NAMALWA (cell line): Measurements from ENCODE around the gene LIG1.
"Not testable (repeated sequence)": the region's sequence is repeated elsewhere in the genome, so short reads cannot be mapped to it uniquely, and the experiment has no call there.

Source experiments
- DNase-seq: peaks from one replicate; pipeline ENCODE4 v3.0.0-alpha.2; 2015; ENCODE audit warnings: low spot score

Gene LIG1

DNA sequence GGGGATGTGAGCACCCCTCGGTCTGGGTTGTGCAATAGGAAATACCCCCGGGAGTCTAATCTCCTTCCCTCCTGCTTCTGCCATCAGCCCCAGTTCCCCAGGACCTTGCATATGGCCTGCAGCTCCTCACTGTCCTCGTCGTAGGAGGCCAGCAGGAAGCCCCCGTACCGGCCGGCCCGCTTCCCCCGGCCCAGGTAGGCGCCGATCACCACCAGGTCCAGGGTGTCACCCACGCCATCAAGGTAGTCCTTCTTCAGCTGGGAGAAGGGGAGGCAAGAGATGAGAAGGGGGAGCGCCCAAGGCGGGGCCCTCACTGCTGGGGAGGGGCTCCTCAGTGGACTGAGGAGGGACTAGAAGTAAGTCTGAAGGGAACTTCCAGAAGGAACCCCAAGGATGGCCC lies 49.1 kb downstream of the LIG1 start:
- no peak for DNase-seq

DNA sequence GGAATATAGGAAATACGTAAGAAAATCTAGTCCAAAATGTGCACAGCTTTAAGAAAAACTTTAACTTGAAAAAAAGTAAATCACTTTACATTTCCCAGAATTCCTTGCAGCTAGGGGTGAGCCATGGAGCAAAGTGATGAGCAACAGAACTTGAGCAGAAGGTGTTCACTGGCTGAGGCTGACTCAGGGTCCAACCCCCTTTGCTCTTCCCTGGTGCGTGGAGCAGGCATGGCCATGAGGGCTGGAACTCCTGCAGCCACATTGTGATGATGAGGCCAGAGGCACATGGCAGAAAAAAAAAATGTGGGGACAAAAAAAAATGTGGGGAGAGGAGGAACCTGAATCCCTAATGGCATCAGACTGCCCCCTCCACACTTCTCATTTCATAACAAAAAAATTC lies 49.6 kb downstream of the LIG1 start:
- DNase-seq, result no peak

DNA sequence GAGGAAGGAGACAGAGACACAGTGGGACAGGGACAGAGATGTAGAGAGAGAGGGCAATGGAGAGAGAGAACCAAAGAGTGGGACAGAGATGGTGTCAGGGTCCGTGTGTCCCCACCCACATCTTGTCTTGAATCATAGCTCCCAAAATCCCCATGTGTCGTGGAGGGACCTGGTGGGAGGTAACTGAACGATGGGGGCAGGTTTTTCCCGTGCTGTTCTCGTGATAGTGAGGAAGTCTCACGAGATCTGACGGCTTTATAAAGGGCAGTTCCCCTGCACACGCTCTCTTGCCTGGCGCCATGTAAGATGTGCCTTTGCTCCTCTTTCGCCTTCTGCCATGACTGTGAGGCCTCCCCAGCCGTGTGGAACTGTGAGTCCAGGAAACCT lies 52.0 kb downstream of the LIG1 start:
- no peak for DNase-seq

DNA sequence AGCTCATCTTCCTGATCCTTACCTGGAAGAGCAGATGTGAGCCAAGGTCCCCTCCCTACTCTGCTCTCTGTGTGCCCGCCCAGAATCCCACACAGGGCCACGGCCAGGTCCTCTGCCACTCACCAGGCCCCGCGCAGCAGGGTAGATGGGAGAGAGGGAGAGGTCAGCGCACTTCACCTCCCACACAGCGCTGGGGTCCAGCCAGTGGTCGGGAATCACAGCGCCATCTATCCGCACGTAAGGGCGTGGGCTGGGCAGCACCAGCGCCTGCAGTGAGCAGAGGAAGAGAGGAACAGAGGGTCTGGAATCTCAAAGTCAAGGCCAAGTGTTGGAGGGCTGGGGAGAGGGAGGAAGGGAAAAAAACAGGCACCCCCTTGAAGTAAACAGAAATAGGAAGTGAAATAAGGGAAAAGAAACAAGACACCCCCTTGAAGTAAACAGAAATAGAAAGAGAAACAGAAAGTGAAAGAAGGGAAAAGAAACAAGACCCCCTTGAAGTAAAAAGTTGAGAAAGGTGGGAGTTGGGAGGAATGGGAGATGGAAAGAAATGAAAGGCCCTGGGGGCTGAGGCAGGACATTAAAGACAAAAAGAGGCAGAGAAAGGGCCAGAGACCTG lies 52.5 kb downstream of the LIG1 start:
- DNase-seq, result peak; percentile 24

DNA sequence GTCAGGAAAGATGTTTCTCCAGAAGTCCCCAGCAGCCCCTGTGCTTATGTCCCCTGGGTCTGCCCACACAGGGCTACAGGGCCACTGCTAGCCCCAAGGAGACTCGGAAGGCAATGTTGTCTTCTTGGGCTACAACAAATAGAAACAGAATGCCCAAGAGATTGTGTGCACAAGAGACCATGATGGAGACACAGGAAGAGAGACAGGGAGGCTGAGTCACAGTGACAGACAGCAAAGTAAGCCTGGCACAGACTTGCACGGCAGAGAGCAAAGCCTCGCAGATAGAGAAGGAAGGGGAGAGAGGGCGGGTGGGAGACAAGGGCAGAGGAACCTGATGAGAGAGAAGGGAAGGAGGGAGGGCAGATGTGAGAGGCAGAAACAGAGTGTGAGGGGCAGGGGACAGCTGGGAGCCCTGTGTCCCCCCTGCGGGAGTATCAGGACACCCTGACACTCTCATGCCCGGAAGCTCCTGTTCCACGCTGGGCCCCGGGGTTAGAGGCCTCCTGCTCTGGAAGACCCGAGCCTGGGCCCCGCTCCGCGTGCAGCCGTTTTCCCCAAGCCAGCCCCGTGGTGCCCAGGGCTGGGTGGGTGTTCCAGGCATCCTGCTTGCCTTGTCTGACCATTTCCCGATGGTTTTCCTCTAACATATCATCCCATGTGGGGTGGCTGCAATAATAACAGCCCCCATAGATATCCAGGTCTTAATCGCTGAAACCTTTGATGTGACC lies 56.8 kb downstream of the LIG1 start:
- no peak for DNase-seq

DNA sequence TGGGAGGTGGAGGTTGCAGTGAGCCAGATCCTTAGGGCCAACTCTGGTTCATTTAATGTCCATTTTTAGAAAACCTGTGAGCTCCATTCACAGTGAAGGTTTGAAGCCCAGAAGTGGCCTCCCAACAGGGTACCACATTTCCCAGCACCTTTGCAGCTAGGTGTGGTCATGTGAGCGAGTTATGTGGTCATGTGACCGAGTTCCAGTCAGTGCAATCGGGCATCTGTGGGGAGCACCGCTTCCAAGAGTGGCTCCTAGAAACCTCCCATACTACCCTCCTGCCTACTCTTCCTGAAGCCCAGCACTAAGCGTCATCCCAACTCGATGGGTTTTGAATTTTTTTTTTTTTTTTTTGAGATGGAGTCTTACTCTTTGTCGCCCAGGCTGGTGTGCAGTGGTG lies 58.9 kb downstream of the LIG1 start:
- no peak for DNase-seq

DNA sequence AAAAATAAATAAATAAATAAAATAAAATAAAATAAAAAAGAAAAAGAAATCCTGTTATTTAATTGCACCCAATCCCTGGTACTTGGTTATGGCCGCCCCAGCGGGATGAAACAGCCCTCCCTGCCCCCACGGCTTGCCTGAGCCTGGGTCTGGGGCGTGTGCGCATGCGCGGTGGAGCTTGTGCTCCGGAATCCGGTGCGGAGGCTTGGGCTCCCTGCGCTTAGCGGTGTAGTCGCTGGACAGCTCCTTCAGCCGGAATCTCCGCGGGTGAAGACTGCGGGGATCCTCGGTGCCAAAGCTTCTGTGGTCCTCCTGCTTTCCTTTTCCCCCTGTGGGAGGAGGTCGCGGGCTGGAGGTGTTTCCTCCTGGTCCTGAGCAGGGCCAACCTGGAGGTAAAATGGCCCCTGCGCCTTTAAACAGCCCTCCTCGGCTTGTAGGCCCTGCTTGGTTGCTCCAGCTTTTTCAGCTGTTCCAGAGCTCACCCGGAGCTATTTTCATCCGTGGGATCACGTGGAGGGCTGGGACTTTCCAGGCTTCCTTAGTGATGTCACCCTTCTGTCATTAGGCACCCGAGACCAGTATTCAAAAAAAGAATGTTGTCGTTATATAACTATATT lies 59.7 kb downstream of the LIG1 start, which contains the start of gene PLA2G4C:
Gene PLA2G4C (minus strand): TSS at position 468 of the 617 bp plus-strand sequence. CDS start 4,288 bp downstream, outside the sequence.
- peak; percentile 80 for DNase-seq

DNA sequence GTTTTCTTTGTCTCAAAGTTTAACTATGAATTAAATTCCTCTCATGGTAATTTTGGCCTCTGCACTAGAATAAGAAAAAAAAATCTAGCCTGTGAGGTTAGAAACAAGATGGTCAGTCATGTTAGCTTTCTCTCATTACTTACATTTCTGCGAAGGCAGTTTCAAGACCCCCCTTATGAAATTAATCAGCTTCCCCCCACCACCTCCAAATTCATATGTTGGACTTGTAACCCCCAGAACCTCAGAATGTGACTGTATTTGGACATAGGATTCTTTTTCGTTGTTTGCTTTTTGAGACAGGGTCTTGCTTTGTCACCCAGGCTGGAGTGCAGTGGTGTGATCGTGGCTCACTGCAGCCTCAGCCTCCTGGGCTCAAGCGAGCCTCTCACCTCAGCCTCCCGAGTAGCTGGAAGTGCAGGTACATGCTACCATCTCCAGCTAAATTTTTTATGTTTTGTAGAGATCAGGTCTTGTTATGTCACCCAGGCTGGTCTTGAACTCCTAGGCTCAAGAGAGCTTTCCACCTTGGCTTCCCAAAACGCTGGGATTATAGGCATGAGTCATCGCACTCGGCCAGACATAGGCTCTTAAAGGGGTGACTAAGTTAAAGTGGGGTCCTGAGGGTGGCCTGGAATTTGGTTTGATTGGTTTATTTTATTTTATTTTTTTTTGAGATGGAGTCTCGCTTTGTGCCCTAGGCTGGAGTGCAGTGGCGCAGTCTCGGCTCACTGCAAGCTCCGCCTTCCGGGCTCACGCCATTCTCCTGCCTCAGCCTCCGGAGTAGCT lies 61.0 kb downstream of the LIG1 start:
- no peak for DNase-seq

DNA sequence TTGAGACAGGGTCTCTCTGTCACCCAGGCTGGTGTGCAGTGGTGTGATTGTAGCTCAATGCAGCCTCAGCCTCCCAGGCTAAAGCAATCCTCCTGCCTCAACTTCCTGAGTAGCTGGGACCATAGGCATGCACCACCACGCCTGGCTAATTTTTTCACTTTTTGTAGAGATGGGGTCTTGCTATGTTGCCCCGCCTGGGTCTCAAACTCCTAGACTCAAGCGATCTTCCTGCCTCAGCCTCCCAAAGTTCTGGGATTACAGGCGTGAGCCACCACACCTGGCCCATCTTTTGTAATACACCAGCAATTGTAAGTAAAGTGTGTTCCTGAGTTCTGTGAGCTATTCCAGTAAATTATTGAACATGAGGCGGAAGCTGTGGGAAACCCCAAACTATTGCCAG lies 66.2 kb downstream of the LIG1 start:
- DNase-seq, result no peak

DNA sequence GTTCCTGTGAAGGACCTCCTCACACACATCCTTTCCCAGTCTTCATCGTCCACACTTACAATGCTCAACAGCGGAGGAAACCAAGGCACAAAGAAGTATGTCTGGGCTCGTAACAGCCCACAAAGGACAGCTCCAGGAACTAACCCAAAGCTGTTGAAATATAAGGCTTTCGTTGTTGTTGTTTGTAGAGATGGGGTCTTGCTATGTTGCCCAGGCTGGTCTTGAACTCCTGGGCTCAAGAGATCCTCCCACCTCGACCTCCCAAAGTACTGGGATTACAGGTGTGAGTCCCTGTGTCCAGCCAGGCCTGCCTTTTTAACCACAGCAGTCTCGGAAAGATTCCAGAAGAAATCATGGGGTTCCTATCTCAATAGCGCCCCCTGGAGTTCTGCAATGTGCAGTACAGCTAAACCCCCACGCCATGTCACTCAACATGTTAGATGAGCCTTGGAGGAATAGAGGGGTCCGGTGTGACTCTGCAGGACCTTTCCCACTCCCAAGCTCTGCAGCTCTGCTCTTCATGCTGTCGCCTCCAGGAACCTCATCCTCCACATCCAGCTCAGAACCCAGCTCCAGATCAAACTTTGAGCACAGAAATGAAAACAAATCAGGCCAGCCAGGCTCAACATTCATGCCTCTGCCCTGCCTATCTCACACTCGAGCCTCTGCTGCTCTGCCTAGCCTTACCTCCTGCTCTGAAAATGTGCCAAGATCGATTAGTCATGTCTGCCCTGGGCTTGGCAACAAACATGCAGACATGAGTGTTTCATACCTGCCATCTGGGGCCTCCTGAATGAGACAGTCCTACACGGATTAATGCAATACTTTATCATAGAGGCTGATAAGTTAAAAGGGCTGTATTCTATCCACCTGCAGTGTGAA lies 67.0 kb downstream of the LIG1 start:
- DNase-seq, result peak; percentile 66

DNA sequence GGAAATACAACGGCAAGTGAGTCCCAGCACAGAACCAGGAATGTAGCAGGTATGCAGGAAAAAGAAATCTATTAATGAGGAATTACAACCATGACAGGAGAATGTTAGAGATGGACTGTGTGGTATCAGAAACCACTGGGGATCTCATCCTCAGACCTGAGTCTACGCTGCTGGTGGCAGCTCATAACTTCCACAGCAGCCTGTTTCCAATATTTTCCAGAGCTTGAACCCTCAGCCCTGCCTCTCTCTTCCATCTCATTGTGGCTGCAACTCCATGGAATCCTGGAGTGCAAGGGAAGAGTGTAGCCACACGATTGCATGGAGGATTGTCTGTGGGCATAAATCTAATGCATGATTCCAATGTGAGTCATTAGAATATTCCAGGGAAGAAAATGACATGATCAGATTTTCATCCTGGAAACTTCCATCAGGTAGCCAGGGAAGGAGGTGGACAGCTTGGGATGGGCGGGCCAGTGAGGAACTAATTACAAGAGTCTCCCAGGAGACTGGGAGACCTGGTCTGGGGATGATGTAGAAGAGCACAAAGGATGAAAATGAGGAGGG lies 74.5 kb downstream of the LIG1 start:
- DNase-seq, result no peak

DNA sequence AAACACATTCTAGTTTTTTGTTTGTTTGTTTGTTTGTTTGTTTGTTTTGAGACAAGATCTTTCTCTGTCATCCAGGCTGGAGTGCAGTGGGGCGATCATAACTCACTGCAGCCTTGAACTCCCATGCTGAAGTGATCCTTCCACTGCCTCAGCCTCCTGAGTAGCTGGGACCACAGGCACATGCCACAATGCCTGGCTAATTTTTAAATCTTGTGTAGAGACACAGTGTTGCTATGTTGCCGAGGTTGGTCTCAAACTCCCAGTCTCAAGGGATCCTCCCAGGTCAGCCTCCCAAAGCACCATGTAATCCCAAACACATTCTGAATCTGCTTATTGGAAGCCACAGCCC lies 75.3 kb downstream of the LIG1 start:
- no peak for DNase-seq

DNA sequence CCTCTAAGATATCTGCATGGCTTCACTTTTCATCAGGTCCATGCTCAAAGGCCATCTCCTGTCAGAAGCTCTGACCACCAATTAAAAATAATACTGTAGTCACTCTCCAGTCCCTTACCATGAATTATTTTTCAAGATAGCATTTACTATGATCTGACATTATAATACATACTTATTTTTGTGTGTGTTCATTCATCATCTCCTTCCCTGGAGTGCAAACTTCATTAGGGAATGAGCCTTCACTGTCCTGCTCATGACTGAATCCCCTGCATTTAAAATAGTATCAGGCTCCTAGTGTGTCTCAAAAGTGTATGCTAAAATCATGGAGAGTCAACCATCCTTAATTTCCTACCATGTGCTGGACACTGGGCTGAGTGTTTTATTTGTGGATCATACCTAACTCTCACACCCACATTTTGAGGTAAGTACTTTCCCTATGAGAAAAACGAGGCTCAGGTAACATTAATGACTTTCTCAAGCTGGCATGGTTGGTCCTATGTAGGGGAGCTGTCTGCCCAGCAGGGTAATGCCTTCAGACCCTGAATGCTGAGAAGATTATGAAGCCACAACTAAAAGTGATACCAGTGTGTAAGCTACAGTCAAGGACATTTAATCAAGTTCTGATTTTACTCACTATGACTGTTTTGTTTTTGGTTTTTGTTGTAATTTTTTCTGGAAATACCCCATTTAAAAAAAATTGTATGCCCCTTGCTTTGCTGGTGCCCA lies 75.9 kb downstream of the LIG1 start:
- no peak for DNase-seq

DNA sequence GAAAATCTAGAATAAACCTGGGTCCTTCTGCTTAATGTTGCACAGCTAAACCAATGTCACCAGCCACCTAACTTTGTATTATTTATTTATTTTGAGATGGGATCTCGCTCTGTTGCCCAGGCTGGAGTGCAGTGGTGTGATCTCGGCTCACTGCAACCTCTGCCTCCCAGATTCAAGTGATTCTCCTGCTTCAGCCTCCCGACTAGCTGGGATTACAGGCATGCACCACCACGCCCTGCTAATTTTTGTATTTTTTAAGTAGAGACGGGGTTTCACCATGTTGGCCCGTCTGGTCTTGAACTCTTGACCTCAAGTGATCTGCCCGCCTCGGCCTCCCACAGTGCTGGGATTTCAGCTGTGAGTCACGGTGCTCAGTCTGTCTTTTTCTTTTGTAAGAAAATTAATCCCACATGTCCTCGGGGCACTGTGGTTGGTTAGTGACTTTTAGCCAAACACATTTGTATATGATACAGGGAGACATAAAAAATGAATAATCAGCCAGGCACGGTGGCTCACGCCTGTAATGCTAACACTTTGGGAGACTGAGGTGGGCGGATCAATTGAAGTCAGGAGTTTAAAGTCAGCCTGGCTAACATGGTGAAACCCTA lies 78.9 kb downstream of the LIG1 start:
- not testable (repeated sequence) for DNase-seq

DNA sequence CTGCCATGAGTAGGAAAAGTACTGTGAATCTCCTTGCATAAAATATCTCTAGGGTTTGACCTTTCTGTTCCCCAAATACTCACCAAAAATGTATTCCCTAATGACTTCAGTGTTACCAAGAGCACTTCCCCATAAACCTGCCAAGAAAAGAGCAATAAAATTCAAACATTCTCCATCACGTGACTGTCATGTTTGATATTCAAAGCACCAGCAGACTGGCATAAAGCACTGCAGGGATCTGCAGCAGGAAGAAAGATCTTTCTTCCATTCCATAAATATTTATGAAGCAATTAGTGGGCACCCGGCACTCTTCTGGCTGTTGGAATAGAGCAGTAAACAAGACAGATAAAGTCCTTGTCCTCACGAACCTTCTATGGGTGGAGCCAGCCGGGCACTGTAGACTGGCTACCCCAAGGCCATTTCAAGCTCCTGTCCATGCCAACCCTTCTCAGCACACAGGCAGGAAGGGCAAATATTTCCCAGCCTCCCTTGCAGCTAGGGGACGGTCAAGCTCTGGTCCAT lies 79.8 kb downstream of the LIG1 start:
- no peak for DNase-seq

DNA sequence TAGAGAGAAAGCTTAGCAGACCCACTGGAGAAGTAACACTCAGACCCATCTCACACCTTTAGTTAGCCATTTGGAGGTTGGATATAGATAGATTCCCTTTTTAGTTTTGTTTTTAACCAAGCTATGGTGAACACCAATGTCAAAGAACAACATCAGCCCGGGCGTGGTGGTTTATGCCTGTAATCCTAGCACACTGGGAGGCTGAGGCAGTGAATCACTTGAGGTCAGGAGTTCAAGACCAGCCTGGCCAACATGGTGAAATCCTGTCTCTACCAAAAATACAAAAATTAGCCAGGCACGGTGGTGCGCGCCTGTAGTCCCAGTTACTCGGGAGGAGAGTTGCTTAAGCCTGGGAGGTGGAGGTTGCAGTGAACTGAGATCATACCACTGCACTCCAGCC lies 81.2 kb downstream of the LIG1 start:
- not testable (repeated sequence) for DNase-seq

DNA sequence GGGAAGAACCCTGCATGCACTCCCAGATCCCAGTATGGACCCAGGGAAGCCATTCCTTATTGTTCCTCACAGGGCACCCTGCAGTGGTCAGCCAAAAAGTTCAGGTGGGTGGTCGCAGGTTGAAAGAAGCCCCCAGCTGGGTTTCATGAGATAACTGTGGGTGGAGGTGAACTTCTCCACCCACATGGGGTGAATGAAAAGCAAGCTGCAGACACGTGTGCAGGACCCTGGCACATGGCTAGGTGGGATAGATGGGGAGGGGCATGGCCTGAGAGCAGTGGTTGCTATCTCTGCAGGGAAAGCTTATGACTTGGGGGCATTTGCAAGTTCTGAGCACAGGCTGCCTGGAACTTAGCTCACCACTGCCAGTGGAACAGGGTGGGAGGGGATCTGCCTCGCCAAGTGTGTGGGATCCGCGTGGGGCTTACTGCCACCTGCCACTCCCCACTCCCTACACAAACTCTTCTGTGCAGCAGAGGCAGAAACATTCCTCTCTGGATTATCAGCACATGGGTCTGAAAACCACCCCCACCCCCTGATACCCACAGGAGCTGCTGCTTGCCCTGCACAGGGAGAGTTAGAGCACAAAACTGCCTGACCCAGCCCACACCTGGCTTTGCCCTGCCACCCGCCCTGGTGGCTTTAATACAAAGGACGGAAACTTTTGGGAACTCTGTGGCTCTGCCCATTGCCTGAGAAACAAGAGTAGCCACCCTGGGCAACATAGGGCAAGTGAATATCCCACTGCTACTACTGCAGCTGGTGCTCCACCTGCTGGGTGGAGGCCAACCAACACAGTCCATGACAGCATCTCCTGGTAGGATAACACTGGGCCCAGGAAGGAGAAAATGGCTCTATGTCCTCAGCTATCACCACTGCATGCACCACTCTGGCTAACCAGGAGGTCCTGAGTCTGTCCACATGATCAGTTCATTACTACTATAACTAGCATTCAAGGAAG lies 84.0 kb downstream of the LIG1 start:
- DNase-seq, result no peak

DNA sequence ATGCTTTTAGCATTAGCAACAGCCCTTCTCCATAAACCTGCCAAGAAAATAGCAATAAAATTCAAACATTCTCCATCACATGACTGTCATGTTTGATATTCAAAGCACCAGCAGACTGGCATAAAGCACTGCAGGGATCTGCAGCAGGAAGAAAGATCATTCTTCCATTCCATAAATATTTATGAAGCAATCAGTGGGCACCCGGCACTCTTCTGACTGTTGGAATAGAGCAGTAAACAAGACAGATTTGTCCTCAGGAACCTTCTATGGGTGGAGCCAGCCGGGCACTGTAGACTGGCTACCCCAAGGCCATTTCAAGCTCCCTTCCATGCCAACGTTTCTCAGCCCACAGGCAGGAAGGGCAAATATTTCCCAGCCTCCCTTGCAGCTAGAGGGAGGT lies 85.1 kb downstream of the LIG1 start:
- no peak for DNase-seq

DNA sequence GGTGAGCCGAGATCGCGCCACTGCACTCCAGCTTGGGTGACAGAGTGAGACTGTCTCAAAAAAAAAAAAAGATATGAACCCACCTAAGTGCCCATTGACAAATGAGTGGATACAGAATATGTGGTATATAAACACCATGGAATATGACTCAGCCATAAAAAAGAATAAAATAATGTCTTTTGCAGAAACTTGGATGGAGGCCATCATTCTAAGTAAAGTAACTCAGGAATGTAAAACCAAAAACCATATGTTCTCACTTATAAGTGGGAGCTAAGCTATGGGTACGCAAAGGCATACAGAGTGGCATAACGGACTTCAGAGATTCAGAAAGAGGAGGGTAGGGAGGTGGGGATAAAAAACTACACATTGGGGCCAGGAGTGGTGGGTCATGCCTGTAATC lies 89.0 kb downstream of the LIG1 start:
- no peak for DNase-seq
